ENCODE measurements around the gene GP1BA.
A peak's percentile ranks its signal among the peaks of the same experiment; 100 is the strongest.

The GP1BA gene
- total RNA-seq = 0 to 0.07 reads per million in 2 donors

- no peak for DNase-seq
Observed at GRCh38 chr17:4931963-4932362, at the start of gene GP1BA. Gene GP1BA, plus strand, starts transcription at chr17:4932277. Its CDS starts 328 bp downstream, at chr17:4932605.

DNA sequence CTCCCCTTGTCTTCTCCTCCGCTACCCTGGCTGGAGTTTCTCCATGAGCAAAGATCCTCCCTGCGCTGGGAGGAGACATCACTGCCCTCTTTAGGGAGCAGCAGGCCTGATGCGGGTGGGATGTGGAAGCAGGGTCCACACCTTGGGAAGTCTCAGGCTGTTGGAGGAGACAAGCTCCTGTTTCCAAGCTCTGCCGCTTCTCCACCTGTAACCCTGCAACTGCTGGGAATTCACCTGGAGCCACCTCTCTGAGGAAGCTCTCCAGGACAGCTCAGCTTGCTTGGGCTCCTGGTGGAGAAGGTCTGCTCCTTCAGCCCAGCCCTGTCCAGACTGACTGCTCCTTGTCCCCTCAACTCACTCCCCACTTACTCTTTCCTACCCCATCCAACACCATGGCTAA is 47.6 kb upstream of the GP1BA start:
- no peak for DNase-seq

DNA sequence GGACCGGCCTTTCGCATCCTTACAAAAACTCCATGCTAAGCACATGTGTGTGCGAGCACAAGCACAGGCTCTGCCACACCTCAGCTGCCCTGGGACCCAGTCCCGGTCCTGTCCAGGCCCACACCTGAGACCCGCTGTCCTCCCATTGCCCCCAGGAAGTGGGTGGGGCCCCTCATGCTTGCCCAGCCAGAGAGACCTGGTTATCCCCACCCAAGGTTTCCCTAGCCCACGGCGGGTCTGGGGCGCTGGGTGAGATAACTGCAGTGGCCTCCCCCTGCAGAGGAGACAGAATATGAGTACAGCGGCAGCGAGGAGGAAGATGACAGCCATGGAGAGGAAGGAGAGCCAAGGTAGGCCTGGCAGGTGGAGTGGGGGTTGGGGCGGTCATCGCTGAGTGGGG is 45.2 kb upstream of the GP1BA start:
- no peak for DNase-seq

- no peak for DNase-seq
Observed at GRCh38 chr17:4887581-4887980, 44.5 kb upstream of the GP1BA start.

- DNase-seq = no peak
Observed at GRCh38 chr17:4891411-4892410, 40.4 kb upstream of the GP1BA start.

DNA sequence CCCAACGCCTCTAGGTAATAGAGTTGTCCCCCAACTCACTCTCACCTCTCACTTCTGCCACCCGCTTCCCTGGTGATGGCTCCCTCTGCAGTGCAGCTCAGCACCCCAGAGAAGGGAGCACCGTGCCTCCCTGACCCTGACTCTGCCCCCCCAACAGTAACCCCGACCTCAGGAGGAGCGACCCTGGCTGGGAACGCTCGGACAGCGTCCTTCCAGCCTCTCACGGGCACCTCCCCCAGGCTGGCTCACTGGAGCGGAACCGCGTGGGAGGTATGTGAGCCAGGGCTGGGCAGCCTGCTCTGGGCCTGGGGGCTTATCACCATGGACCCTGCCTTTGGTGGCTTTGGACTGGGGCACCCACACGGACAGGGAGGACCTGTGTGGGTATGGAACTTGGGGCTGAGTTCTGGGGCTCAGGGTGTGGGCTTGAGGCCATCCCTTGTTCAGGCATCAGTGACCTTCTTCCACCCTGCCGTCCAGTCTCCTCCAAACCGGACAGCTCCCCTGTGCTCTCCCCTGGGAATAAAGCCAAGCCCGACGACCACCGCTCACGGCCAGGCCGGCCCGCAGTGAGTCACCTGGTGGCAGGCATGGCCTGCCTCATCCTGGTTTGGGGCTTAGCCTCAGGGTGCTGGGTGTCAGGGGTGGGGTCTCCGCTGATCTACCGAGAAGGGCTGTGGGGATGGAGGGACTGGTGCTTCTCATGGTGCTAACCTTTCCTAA is 39.4 kb upstream of the GP1BA start:
- no peak for DNase-seq

- DNase-seq = no peak
Observed at GRCh38 chr17:4893272-4893671, 38.8 kb upstream of the GP1BA start.

DNA sequence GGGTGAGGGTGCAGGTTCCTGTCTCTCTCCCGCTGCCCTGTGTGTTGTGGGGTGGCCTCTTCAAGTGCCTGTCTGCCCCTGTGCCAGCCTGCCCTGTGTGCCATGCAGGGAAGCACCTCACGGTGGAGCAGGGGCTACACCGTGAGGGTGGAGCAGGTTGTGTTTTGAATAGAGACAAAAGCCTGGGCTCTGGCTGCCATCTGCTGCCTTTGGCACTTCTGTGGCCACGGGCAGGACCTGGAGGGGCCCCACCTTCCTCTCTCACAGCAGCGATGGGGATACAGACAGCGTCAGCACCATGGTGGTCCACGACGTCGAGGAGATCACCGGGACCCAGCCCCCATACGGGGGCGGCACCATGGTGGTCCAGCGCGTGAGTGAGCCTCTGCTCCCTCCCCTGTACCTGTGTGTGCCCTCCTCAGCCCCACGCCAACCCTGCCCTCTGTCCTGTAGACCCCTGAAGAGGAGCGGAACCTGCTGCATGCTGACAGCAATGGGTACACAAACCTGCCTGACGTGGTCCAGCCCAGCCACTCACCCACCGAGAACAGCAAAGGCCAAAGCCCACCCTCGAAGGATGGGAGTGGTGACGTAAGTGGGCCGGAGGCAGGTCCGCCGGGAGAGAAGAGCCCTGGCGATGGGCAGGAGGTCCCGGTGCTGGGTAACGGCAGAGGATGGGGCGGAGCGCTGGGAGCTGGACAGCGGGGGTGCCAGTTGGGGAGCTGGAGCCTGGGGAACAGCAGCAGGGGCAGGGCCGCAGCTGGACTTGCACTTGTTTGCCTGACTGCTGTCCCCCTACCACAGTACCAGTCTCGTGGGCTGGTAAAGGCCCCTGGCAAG is 38.1 kb upstream of the GP1BA start:
- no peak for DNase-seq

- DNase-seq = no peak
Observed at GRCh38 chr17:4895121-4895520, 37.0 kb upstream of the GP1BA start.

DNA sequence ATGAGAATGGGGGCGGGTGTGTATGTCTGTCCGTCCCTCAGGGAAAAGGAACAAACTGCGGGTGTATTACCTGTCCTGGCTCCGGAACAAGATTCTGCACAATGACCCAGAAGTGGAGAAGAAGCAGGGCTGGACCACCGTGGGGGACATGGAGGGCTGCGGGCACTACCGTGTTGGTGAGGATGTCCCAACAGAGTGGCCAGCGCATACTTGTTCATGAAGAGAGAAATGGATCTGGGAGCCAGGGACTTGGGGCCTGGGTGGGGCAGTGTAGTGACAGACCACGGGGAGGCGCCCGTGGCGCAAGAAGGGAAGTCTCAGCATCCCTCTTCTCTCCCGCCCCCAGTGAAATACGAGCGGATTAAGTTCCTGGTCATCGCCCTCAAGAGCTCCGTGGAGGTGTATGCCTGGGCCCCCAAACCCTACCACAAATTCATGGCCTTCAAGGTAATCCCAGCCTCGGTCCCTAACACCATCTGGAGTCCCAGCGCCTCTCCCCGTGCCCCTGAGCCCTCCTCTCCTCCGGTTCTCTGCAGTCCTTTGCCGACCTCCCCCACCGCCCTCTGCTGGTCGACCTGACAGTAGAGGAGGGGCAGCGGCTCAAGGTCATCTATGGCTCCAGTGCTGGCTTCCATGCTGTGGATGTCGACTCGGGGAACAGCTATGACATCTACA is 36.3 kb upstream of the GP1BA start:
- no peak for DNase-seq

DNA sequence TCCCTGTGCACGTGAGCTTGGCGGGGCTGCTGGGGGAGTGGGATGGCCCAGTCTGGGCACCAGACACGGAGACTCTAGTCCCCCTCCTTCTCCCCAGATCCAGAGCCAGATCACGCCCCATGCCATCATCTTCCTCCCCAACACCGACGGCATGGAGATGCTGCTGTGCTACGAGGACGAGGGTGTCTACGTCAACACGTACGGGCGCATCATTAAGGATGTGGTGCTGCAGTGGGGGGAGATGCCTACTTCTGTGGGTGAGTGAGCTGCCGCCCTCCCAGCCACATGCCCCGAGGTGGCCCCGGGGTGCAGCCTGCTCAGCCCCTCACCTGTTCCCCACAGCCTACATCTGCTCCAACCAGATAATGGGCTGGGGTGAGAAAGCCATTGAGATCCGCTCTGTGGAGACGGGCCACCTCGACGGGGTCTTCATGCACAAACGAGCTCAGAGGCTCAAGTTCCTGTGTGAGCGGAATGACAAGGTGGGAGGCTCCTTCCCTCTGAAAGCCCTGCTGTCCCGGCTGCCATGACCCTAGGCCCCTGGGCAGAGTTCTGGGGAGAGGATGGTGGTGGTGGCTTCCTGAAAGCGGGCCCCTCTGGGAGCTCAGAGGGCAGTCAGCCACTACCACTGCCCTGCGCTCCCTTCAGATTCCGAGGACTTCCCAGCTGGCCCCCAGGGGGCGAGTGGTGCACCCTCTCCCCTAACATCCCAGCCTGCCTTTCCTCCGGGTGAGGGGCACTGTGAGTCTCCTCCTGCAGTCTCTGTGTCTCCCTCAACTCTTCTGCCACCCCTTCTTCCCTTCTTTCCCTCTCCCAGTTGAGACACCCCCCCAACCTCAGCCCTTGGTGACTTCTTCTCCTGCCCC is 35.5 kb upstream of the GP1BA start:
- no peak for DNase-seq

- no peak for DNase-seq
Observed at GRCh38 chr17:4897198-4897687, 34.8 kb upstream of the GP1BA start.

DNA sequence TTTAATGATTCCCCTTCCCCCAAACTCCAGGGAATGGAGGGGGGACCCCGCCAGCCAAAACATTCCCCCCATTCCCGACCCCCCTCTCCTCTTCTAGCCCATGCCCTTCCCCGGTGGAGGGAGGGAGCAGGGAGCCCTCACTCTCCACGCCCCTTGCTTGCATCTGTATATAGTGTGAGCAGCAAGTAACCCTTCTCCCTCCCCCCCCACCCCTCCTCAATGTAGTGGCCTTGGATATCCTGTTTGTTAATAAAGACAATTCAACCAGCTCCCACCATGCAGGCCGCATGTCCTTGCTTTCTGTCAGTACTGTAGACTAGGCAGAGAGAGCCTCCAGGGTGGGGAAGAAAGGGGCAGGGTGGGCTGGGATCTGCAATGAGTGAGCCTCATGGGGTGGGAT is 34.3 kb upstream of the GP1BA start:
- no peak for DNase-seq

DNA sequence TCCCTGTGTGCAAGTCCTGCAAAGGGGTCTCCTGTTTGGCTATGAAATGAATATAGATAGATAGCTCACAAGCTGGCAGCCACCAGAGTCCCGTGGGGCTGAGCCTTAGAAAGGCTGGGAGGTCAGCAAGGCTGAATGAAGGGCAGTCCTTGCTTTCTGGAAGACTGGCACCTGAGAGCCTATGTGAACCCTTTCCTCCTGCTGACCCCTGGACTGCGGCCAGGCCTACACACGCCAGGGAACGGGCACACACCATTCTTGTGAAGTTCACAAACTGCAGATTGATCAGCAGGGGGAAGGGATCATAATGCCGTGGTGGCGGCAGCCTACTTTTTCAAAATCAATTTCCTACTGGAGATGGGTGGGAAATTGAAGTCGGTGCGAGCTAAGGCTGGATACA is 33.7 kb upstream of the GP1BA start:
- DNase-seq = no peak

DNA sequence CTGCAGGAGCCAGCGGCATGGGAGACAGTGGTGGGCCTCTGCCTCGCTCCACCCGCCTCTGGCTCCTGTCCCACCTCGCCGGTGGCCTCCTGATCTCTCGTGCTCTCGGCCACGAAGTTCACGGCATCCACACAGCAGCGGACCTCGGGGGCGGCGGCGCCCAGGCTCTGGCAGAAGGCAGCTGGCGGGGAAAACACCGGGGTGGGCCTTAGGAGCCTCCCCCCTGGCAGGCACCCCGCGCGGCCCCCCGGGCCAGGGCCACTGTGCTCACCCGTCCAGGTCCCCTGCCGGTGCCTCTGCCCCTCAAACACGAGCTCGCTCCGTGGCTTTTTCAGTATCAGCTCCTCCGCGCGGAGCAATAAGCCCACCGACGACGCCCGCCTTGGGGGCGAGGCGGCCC is 33.1 kb upstream of the GP1BA start:
- no peak for DNase-seq

GRCh38 chr17:4899341-4900230 is 32.5 kb upstream of the GP1BA start, which contains the start of gene C17orf107:
Gene C17orf107, plus strand, starts transcription at chr17:4899536. Its CDS starts 227 bp downstream, at chr17:4899763.
- peak; percentile 95 for DNase-seq

DNA sequence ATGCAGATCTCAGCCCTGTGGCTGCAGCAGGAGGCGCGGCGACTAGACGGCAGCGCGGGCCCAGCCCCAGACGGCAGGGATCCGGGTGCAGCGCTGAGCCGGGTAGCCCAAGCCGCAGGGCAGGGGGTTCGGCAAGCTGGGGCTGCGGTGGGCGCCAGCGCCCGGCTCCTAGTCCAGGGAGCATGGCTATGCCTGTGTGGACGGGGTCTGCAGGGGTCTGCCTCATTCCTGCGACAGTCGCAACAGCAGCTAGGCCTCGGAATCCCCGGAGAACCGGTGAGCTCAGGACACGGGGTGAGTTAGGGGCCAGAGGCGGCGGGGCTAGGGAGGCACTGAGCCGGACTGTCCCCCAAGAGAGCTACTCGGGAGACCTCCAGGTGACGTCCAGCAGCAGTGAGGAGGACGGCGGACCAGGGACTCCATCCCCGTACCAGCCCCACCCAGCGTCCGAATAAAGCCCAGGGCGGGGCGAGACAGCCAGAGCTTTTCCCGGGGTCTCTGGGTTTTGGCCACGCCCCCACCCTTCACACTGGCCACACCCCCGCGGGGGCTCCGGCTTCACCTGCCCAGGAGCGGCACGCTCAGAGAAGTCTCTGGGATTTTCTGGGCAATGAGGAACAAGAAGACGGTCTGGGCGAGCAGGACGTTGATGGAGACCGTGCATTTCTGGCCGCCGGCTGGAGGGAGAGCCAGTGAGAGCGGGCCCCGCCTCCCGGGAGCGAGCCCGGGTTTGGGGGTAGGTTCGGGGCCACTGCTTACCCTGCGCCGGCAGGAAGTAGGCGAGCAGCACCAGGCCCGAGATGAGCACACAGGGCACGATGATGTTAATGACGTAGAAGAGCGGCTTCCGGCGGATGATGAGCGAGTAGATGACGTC is 31.6 kb upstream of the GP1BA start:
- peak; percentile 56 for DNase-seq

- no peak for DNase-seq
Observed at GRCh38 chr17:4901108-4901647, 30.9 kb upstream of the GP1BA start.

All from T-helper 9 cell (primary cell).